HG03095 (cell line): ENCODE results near the gene CYP26B1.

Source experiments
- ATAC-seq: cut with Tn5 transposase; IDR thresholded peaks from one replicate; pipeline ENCODE4 v1.9.1; 2021; ENCODE audit warnings: moderate library complexity; ENCODE audit not compliant: unreplicated experiment

Gene CYP26B1

GRCh38 chr2:72113847-72114692 is 33.6 kb downstream of the CYP26B1 start:
- ATAC-seq: no peak

GRCh38 chr2:72112981-72113846 is 34.4 kb downstream of the CYP26B1 start:
- no peak for ATAC-seq

- no peak for ATAC-seq
Measured at GRCh38 chr2:72112401-72112800, 35.3 kb downstream of the CYP26B1 start.

GRCh38 chr2:72111061-72111460 is 36.6 kb downstream of the CYP26B1 start:
- no peak for ATAC-seq

- ATAC-seq: no peak
Measured at GRCh38 chr2:72109904-72110303, 37.8 kb downstream of the CYP26B1 start.

GRCh38 chr2:72109291-72109690 is 38.4 kb downstream of the CYP26B1 start:
- no peak for ATAC-seq

GRCh38 chr2:72108121-72108520 is 39.5 kb downstream of the CYP26B1 start:
- ATAC-seq: no peak

- no peak for ATAC-seq
Measured at GRCh38 chr2:72106978-72107377, 40.7 kb downstream of the CYP26B1 start.

GRCh38 chr2:72104821-72105588 is 42.7 kb downstream of the CYP26B1 start:
- ATAC-seq: no peak

- ATAC-seq: no peak
Measured at GRCh38 chr2:72103690-72104089, 44.0 kb downstream of the CYP26B1 start.

- no peak for ATAC-seq
Measured at GRCh38 chr2:72103161-72103560, 44.5 kb downstream of the CYP26B1 start.

GRCh38 chr2:72098935-72099334 is 48.7 kb downstream of the CYP26B1 start:
- no peak for ATAC-seq

- no peak for ATAC-seq
Measured at GRCh38 chr2:72097276-72097675, 50.4 kb downstream of the CYP26B1 start.

- ATAC-seq: no peak
Measured at GRCh38 chr2:72096181-72096580, 51.5 kb downstream of the CYP26B1 start.

- ATAC-seq: no peak
Measured at GRCh38 chr2:72095364-72095763, 52.3 kb downstream of the CYP26B1 start.

GRCh38 chr2:72094701-72095100 is 53.0 kb downstream of the CYP26B1 start:
- no peak for ATAC-seq

GRCh38 chr2:72092111-72092510 is 55.6 kb downstream of the CYP26B1 start:
- ATAC-seq: no peak

GRCh38 chr2:72090781-72091482 is 56.7 kb downstream of the CYP26B1 start:
- no peak for ATAC-seq

GRCh38 chr2:72090271-72090720 is 57.4 kb downstream of the CYP26B1 start:
- ATAC-seq: no peak

GRCh38 chr2:72089537-72089936 is 58.1 kb downstream of the CYP26B1 start:
- no peak for ATAC-seq
